ENCODE measurements around the gene OR13A1.

DNA sequence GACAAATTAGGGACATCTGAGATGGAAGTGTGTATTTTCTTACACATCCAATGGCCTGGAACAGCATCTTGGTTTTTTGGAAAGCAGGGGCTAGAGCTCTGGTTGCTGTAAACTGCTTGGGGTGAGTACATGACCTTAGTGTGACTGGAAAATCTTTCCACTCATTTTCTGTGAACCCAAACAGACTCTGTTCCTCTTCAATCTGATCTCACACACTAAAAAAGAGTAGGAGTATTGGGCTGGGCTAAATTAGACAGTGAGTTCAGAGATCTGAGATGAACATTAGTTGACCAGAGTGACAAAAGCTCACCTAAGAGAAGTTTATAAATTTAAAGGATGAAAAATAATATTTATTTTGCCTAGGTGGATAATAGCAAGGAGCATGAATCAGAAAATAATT lies 59.2 kb downstream of the OR13A1 start:
- TF ChIP-seq CTCF (IDR thresholded peaks at IDR 0.05) = no peak
- TF ChIP-seq POLR2A (IDR thresholded peaks at IDR 0.05) = no peak
